Activated CD8-positive, alpha-beta T cell treated with anti-CD3 and anti-CD28 coated beads for 36 hours (primary cell): ENCODE data around the gene AKAP13. TPM values are rescaled to one million over a fixed set of nuclear protein-coding genes. Genes with fewer than 3 reads are reported as not detected.

Source experiments
- ATAC-seq: fragments of 200-7000 bp; cut with Tn5 transposase; one replicate; pipeline ENCODE4 v1.10.0; 2021; ENCODE audit warnings: mild to moderate bottlenecking, moderate library complexity
- CTCF ChIA-PET: fragments of 350-600 bp; sonication (Branson Sonifier 250); formaldehyde crosslinking; loops from one replicate; lab custom pipeline; 2021; ENCODE audit warnings: antibody characterized with exemption; lab: Charles Lee
- POLR2A ChIA-PET: fragments of 350-600 bp; sonication (Branson Sonifier 250); formaldehyde crosslinking; loops from one replicate; lab custom pipeline; 2021; ENCODE audit warnings: antibody characterized with exemption; lab: Charles Lee
- DNase-seq: peaks from one replicate; pipeline ENCODE4 v3.0.0-alpha.2; 2020
- H3K27ac Mint-ChIP-seq: one replicate; pipeline ENCODE4 v1.8.0; 2021; ENCODE audit warnings: mild to moderate bottlenecking, mixed read lengths
- H3K27me3 Mint-ChIP-seq: one replicate; pipeline ENCODE4 v1.8.0; 2021; ENCODE audit warnings: mixed read lengths
- H3K36me3 Mint-ChIP-seq: one replicate; pipeline ENCODE4 v1.8.0; 2021; ENCODE audit warnings: low read depth, mixed read lengths
- H3K4me1 Mint-ChIP-seq: one replicate; pipeline ENCODE4 v1.8.0; 2021; ENCODE audit warnings: low read depth, mixed read lengths
- H3K4me3 Mint-ChIP-seq: one replicate; pipeline ENCODE4 v1.8.0; 2021; ENCODE audit warnings: mild to moderate bottlenecking, moderate library complexity, mixed read lengths
- H3K9me3 Mint-ChIP-seq: one replicate; pipeline ENCODE4 v1.8.0; 2021; ENCODE audit warnings: mixed read lengths
- intact Hi-C: fragments of 100-400 bp; cut with micrococcal nuclease; formaldehyde crosslinking; loops from one replicate; pipeline ENCODE4 v1.10.0; 2022
- total RNA-seq, 2 experiments: library from RNA; stranded (reverse); gene quantifications; one replicate each; pipeline ENCODE4 v1.2.3, GENCODE V29; 2021
- TF ChIP-seq, protein P1 (sequence below): fragments of 200-600 bp; IDR thresholded peaks from one replicate; pipeline ENCODE4 v1.8.0; 2022; ENCODE audit warnings: antibody characterized with exemption, mild to moderate bottlenecking

Gene AKAP13
- total RNA-seq, 2 experiments from 2014 or later: 79.1 to 79.5 TPM

DNA sequence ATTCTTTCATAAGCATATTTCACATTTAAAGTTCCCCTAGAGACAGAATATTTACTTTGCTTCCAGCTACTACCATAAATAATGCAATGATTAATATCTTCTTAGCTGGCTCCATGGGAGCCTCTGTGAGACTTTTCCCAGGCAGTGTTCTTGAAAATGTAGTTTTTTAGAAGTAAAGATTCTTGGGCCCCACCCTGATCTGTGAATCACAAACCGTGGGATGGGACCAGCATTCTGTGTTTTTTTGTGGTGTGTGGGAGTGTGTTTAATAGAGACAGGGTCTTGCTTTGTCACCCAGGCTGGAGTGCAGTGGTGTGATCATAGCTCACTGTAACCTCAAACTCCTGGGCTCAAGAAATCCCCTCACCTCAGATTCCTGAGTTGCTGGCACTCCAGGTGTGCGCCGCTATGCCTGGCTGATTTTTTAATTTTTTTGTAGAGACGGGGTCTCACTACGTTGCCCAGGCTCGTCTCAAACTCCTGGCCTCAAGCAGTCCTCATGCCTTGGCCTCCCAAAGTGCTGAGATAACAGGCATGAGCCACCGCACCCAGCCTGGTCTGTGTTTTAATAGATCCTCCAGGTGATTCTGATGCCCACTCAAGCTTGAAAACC, 331.3 kb downstream of the AKAP13 start:
- H3K9me3 Mint-ChIP-seq: no peaks in the 10 kb centered on the region
- POLR2A ChIA-PET: no interaction called here
- TF ChIP-seq, protein P1, sequence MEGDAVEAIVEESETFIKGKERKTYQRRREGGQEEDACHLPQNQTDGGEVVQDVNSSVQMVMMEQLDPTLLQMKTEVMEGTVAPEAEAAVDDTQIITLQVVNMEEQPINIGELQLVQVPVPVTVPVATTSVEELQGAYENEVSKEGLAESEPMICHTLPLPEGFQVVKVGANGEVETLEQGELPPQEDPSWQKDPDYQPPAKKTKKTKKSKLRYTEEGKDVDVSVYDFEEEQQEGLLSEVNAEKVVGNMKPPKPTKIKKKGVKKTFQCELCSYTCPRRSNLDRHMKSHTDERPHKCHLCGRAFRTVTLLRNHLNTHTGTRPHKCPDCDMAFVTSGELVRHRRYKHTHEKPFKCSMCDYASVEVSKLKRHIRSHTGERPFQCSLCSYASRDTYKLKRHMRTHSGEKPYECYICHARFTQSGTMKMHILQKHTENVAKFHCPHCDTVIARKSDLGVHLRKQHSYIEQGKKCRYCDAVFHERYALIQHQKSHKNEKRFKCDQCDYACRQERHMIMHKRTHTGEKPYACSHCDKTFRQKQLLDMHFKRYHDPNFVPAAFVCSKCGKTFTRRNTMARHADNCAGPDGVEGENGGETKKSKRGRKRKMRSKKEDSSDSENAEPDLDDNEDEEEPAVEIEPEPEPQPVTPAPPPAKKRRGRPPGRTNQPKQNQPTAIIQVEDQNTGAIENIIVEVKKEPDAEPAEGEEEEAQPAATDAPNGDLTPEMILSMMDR: no peak
- intact Hi-C loops: no loop called here
- H3K36me3 Mint-ChIP-seq: peaks cover 56% of the 10 kb centered on the region
- ATAC-seq (no peak), DNase-seq (peak; percentile 20)
- CTCF ChIA-PET: interaction anchor here (1.1 to 1.7 kb wide), 3 partner anchors 18 to 129 kb away, joined by 3 to 6 read pairs (median 5); no protein-coding TSS in a partner anchor
- no peak overlapping the region for H3K4me3 Mint-ChIP-seq
- no peaks in the 10 kb centered on the region for H3K27me3 Mint-ChIP-seq
- peak overlapping the region; percentile 35 for H3K27ac Mint-ChIP-seq
- peaks cover 61% of the 10 kb centered on the region for H3K4me1 Mint-ChIP-seq

DNA sequence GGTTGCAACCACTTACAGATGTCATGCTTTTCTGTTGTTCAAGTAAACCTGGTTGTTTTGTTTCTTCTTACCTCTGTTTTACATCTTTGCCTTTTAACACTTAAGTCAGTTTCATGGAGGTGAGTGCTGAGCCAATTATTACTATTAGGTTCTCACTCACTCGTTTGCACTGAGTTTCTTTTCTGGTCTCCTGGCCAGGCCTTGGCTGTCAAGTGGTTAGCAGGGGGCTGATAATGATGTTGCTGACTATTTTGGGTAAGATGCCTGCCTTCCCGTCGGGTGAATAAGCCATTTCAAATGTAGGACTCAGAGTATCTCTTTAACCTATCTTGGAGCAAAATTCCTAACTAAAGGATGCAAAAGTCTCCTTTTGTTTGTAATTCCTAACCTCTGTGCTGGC, 335.9 kb downstream of the AKAP13 start:
- no peaks in the 10 kb centered on the region for H3K27me3 Mint-ChIP-seq
- H3K9me3 Mint-ChIP-seq: no peaks in the 10 kb centered on the region
- intact Hi-C loops: no loop called here
- peaks cover 59% of the 10 kb centered on the region for H3K36me3 Mint-ChIP-seq
- H3K4me3 Mint-ChIP-seq: no peak overlapping the region
- ATAC-seq: no peak
- ChIA-PET CTCF (no interaction called here), POLR2A (no interaction called here)
- DNase-seq: no peak
- peaks cover 47% of the 10 kb centered on the region for H3K4me1 Mint-ChIP-seq
- peak overlapping the region; percentile 53 for H3K27ac Mint-ChIP-seq
- TF ChIP-seq, protein P1: no peak

DNA sequence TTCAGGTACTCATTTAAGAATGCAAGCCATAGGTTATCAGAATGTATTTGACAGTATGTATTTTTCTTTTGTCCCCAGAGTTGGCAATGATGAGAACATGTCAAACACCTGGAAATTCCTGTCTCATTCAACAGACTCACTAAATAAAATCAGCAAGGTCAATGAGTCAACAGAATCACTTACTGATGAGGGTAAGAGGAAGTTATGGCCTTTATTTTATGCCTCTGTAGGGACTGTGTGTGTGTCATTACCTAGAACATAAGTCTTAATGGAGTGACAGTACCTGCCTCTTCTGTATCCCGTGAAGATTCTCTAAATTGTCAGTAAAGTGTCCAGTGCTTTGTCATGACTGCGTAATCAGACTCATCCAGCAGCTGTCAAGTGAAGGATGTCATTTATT, 336.8 kb downstream of the AKAP13 start:
- TF ChIP-seq, protein P1: no peak
- intact Hi-C loops: no loop called here
- Mint-ChIP-seq H3K9me3 (no peaks in the 10 kb centered on the region), H3K4me1 (peaks cover 41% of the 10 kb centered on the region), H3K4me3 (no peak overlapping the region), H3K27ac (peak overlapping the region; percentile 53), H3K36me3 (peaks cover 58% of the 10 kb centered on the region), H3K27me3 (no peaks in the 10 kb centered on the region)
- DNase-seq (no peak), ATAC-seq (peak; percentile 30)
- ChIA-PET POLR2A (no interaction called here), CTCF (no interaction called here)

DNA sequence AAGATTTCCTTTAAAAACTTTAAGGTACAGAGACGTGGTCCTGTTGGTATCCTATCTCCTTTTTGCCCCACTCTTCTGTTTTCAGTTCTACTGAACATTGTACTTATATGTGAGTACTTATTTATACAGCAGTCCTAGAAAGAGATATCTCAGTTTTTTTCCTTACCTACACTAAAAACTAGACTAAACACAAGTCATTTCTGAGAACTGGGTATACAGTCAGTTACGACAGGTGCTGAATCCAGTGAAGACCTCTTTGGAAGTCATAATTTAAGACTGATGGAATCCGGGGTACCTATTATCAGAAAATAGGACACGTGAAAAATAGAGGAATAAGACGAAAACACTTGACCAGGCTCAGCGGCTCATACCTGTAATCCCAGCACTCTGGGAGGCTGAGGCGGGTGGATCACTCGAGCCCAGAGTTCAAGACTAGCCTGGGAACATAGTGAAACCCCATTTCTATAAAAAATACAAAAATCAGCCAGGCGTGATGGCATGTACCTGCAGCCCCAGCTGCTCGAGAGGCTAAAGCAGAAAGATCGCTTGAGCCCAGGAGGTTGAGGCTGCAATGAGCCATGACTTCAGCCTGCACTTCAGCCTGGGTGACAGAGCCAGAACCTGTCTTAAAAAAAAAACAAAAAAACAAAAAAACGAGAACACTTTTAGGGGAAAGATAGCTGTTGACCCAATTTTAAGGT, 338.0 kb downstream of the AKAP13 start:
- POLR2A ChIA-PET: interaction anchor here (2.5 kb wide), 1 partner anchor 11 kb away, joined by 7 read pairs; no protein-coding TSS in a partner anchor
- TF ChIP-seq, protein P1: no peak
- intact Hi-C loops: no loop called here
- H3K9me3 Mint-ChIP-seq: no peaks in the 10 kb centered on the region
- peaks cover 62% of the 10 kb centered on the region for H3K36me3 Mint-ChIP-seq
- peaks cover 43% of the 10 kb centered on the region for H3K4me1 Mint-ChIP-seq
- ATAC-seq: no peak
- CTCF ChIA-PET: no interaction called here
- no peaks in the 10 kb centered on the region for H3K27me3 Mint-ChIP-seq
- no peak overlapping the region for H3K4me3 Mint-ChIP-seq
- peak overlapping the region; percentile 64 for H3K27ac Mint-ChIP-seq
- no peak for DNase-seq

DNA sequence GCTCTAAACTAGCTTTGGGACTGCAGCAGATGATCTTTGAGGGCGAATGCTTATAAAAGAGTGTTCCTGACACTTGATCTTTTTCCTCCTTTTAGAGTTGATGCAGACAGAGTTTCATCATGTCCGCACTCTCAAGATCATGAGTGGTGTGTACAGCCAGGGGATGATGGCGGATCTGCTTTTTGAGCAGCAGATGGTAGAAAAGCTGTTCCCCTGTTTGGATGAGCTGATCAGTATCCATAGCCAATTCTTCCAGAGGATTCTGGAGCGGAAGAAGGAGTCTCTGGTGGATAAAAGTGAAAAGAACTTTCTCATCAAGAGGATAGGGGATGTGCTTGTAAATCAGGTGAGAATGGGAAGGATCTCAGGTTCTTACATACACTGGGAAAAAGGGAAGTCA, 338.6 kb downstream of the AKAP13 start:
- intact Hi-C loops: no loop called here
- H3K4me1 Mint-ChIP-seq: peaks cover 44% of the 10 kb centered on the region
- H3K36me3 Mint-ChIP-seq: peaks cover 63% of the 10 kb centered on the region
- DNase-seq (no peak), ATAC-seq (no peak)
- POLR2A ChIA-PET: interaction anchor here (1.2 to 2.5 kb wide), 2 partner anchors 8 to 10 kb away, joined by 3 to 7 read pairs; no protein-coding TSS in a partner anchor
- peak overlapping the region; percentile 64 for H3K27ac Mint-ChIP-seq
- TF ChIP-seq, protein P1: no peak
- CTCF ChIA-PET: interaction anchor here (2.9 kb wide), 1 partner anchor 11 kb away, joined by 13 read pairs; no protein-coding TSS in a partner anchor
- no peak overlapping the region for H3K4me3 Mint-ChIP-seq
- no peaks in the 10 kb centered on the region for H3K9me3 Mint-ChIP-seq
- no peaks in the 10 kb centered on the region for H3K27me3 Mint-ChIP-seq
